SU-DHL-6 (cell line): ENCODE data around the gene ATP8A2.

ENCODE experiments used
- H2AFZ ChIP-seq: fragments of 200-600 bp; sonication (generic); 2 replicates; pipeline ENCODE4 v1.6.1; 2014; ENCODE audit warnings: low read depth, mild to moderate bottlenecking, moderate library complexity, mixed read lengths, antibody characterized with exemption, low read length; ENCODE audit not compliant: severe bottlenecking
- H3F3A ChIP-seq: fragments of 200-600 bp; shearing (Covaris generic); 2 replicates; pipeline ENCODE4 v1.6.0; 2016; ENCODE audit warnings: antibody characterized with exemption, mild to moderate bottlenecking; ENCODE audit not compliant: insufficient read depth
- H3K27ac ChIP-seq: fragments of 200-600 bp; sonication (generic); 2 replicates; pipeline ENCODE4 v1.5.1; 2016; ENCODE audit warnings: low read depth, mild to moderate bottlenecking, low read length, moderate library complexity, mixed read lengths
- H3K27me3 ChIP-seq: fragments of 200-600 bp; sonication (generic), shearing (Covaris generic); 2 replicates; pipeline ENCODE4 v1.6.0; 2014; ENCODE audit warnings: mild to moderate bottlenecking, low read length
- H3K36me3 ChIP-seq: fragments of 200-600 bp; sonication (generic); 2 replicates; pipeline ENCODE4 v1.6.1; 2014; ENCODE audit warnings: mild to moderate bottlenecking, low read length, mixed read lengths
- H3K4me2 ChIP-seq: fragments of 300-600, 200-600 bp; shearing (Covaris generic), sonication (generic); 2 replicates; pipeline ENCODE4 v1.6.0; 2014; ENCODE audit warnings: low read length, low read depth, mild to moderate bottlenecking; ENCODE audit not compliant: poor library complexity, severe bottlenecking
- H3K4me3 ChIP-seq: fragments of 200-600 bp; sonication (generic); 2 replicates; pipeline ENCODE4 v1.5.1; 2014; ENCODE audit warnings: antibody characterized with exemption, low read length, mild to moderate bottlenecking, mixed read lengths; ENCODE audit not compliant: insufficient read depth, poor library complexity, severe bottlenecking
- H3K79me2 ChIP-seq: fragments of 200-600 bp; sonication (generic); 2 replicates; pipeline ENCODE4 v1.6.1; 2014; ENCODE audit warnings: mild to moderate bottlenecking, low read length, moderate library complexity; ENCODE audit not compliant: insufficient read depth
- H3K9ac ChIP-seq: fragments of 200-600 bp; sonication (generic); 2 replicates; pipeline ENCODE4 v1.7.0; 2014; ENCODE audit warnings: mild to moderate bottlenecking, low read length
- H3K9me2 ChIP-seq: fragments of 200-600 bp; sonication (generic); replicated peaks from 2 replicates; pipeline ENCODE4 v1.6.1; 2014; ENCODE audit warnings: low read length; ENCODE audit not compliant: insufficient read depth
- H3K9me3 ChIP-seq: fragments of 200-600 bp; sonication (generic); 2 replicates; pipeline ENCODE4 v1.6.1; 2014; ENCODE audit warnings: low read length, mixed read lengths; ENCODE audit not compliant: insufficient read depth
- H4K20me1 ChIP-seq: fragments of 200-600 bp; sonication (generic); 2 replicates; pipeline ENCODE4 v1.6.1; 2014; ENCODE audit warnings: low read depth, mild to moderate bottlenecking, antibody characterized with exemption, low read length, moderate library complexity, mixed read lengths
- CTCF ChIP-seq: fragments of 200-600 bp; sonication (generic); IDR thresholded peaks from one replicate; pipeline ENCODE4 v1.5.1; 2017; ENCODE audit warnings: antibody characterized with exemption, mild to moderate bottlenecking, low read length, moderate library complexity; ENCODE audit not compliant: insufficient read depth, poor library complexity, severe bottlenecking
- EZH2phosphoT487 ChIP-seq: fragments of 200-600 bp; sonication (generic), shearing (Covaris generic); conservative IDR thresholded peaks from 2 replicates; pipeline ENCODE4 v1.6.1; 2018; ENCODE audit warnings: mild to moderate bottlenecking, antibody characterized with exemption, low read length, moderate library complexity, mixed read lengths

ATP8A2 gene

GRCh38 chr13:25654322-25654721 lies 282.5 kb downstream of the ATP8A2 start:
- Histone ChIP-seq H3K4me2 (no peak overlapping the region), H2AFZ (no peak overlapping the region), H3K9ac (no peak overlapping the region), H3K27me3 (no peaks in the 10 kb centered on the region), H3K79me2 (no peaks in the 10 kb centered on the region), H3K4me3 (no peak overlapping the region), H3F3A (no peaks in the 10 kb centered on the region), H3K9me2 (no peaks in the 10 kb centered on the region), H4K20me1 (no peaks in the 10 kb centered on the region), H3K36me3 (no peaks in the 10 kb centered on the region), H3K9me3 (no peaks in the 10 kb centered on the region), H3K27ac (no peak overlapping the region)
- no peak for TF ChIP-seq EZH2phosphoT487
- no peak for TF ChIP-seq CTCF

GRCh38 chr13:25657157-25657556 lies 285.4 kb downstream of the ATP8A2 start:
- Histone ChIP-seq H3K4me2 (no peak overlapping the region), H3K79me2 (no peaks in the 10 kb centered on the region), H3K9ac (no peak overlapping the region), H2AFZ (no peak overlapping the region), H3F3A (no peaks in the 10 kb centered on the region), H3K9me3 (no peaks in the 10 kb centered on the region), H4K20me1 (no peaks in the 10 kb centered on the region), H3K4me3 (no peak overlapping the region), H3K27me3 (no peaks in the 10 kb centered on the region), H3K27ac (no peak overlapping the region), H3K9me2 (no peaks in the 10 kb centered on the region), H3K36me3 (no peaks in the 10 kb centered on the region)
- TF ChIP-seq CTCF: no peak
- TF ChIP-seq EZH2phosphoT487: no peak

GRCh38 chr13:25659091-25659795 lies 287.5 kb downstream of the ATP8A2 start:
- H3F3A ChIP-seq: no peaks in the 10 kb centered on the region
- H3K27me3 ChIP-seq: no peaks in the 10 kb centered on the region
- no peak overlapping the region for H3K27ac ChIP-seq
- no peaks in the 10 kb centered on the region for H3K9me3 ChIP-seq
- H3K9ac ChIP-seq: no peak overlapping the region
- H3K4me3 ChIP-seq: no peak overlapping the region
- TF ChIP-seq CTCF: no peak
- no peak for TF ChIP-seq EZH2phosphoT487
- H3K9me2 ChIP-seq: no peaks in the 10 kb centered on the region
- H2AFZ ChIP-seq: no peak overlapping the region
- no peaks in the 10 kb centered on the region for H3K79me2 ChIP-seq
- no peak overlapping the region for H3K4me2 ChIP-seq
- H4K20me1 ChIP-seq: no peaks in the 10 kb centered on the region
- H3K36me3 ChIP-seq: no peaks in the 10 kb centered on the region
